IPS DF 19.7 (cell line): ENCODE measurements around the gene STOM.

ENCODE experiments used
- DNase-seq: peaks from one replicate; pipeline ENCODE4 v3.0.0-alpha.2; 2013; ENCODE audit warnings: low read depth, low spot score

The STOM gene

DNA sequence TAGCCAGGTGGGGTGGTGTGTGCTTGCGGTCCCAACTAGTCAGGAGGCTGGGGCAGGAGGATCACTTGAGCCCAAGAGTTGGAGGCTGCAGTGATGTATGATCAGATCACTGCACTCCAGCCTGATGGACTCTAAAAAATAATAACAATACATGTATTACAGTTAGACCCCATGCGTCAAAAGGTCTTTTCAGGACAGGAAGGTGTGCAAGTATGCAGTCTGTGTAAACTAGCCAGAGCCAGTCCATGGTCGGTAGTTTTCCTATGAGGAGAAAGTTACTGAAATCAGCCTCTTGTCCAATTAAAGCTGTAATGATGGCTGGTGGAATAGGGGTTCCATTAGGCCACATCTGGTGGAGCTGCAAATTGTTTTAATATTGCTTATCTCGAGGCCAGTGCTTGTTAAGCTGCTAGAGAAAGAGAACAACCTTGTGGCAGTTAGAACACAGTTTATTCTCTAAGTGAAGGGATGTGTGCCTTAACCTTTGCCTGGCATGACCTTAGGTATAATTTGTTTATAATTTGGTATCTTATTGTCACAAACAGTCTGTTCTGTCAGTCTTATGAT lies 1.5 kb upstream of the STOM start:
- DNase-seq = no peak

DNA sequence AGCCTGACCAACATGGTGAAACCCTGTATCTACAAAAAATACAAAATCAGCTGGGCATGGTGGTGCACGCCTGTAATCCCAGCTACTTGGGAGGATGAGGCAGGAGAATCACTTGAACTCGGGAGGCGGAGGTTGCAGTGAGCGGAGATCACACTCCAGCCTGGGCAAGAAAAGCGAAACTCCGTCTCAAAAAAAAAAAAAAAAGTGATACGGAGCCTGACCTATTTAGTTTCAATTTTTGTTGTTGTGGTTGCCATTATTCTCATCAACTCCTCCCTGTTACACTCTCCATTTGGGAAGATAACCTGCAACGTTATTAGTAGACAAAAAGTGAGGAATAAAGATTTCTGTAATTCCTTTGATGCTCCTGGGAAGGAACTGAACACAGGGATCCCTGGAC lies 1.3 kb downstream of the STOM start:
- no peak for DNase-seq

DNA sequence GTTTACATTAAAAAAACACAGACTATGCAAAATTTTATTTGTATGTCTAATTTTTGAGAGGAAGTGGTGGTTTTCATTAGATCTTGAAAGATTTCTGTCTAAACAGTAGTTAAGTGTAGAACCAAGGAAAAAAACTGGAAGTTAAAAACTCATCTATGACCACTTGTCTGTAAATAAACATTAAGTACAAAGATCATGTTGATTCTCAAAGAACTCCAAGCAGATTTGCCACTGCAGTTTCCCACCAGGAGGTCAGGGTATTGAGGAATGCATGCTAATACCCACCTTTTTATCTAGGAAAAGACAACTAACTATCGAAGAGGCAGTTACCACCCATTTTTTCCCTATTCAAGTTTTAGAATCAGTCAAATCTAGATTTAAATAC lies 1.9 kb downstream of the STOM start:
- no peak for DNase-seq

DNA sequence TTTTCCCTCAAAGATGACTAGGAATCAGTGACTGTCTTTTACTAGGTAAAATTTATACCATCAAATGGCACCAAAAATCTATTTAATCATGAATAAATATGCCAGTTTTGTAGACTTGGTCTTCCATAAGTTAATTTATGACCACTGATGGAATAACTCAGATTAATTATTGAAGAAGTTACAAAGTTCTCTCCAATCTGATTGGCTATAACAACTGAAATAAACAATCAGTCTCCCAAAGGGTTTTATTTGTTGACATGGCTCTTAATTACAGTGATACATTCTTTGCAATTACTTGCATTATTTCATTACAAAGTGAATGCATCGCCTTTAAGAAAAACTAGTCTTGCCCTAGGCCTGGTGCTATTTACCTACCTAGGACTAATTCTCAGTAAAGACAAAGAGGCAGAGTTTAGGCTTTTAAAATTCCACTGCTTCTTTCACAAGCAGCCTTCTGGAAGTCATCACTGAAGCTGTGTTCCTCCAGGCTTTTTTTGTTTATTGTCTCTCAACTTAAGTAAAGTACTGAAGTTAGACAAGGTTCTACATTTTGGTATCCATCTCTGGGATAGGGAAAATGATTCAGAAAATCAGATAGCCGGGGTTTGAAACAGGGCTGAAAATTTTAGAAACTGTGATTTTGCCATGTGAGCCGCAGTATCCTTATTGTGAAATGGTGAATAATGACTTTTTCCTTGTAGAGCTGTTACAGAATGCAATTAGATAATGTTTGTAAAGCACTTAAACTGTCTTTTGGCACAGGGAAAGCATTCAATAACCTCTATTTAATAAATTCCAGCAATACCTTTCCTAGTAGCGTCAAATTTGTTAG lies 2.5 kb downstream of the STOM start:
- DNase-seq = no peak

DNA sequence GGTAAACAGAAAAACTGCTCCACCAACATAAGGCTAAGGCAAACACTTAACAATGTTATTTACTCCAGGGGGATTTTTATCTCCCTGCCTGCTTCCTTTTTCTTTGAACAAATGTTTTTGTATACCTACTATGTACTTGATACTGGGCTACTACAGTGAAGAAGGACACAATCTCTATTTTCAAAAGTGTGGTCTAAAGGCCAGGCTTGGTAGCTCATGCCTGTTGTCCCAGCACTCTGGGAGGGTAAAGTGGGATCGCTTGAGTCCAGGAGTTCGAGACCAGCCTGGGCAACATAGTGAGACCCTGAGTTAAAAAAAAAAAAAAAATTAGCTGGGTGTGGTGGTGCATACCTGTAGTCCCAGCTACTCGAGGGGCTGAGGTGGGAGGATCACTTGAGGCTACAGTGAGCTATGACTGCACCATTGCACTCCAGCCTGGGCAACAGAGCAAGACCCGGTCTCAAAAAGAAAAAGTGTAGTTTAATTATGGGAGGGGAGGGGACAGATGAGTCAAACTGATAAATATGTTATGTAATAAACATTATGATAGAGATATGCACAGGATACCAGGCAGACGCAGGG lies 3.3 kb downstream of the STOM start:
- no peak for DNase-seq

DNA sequence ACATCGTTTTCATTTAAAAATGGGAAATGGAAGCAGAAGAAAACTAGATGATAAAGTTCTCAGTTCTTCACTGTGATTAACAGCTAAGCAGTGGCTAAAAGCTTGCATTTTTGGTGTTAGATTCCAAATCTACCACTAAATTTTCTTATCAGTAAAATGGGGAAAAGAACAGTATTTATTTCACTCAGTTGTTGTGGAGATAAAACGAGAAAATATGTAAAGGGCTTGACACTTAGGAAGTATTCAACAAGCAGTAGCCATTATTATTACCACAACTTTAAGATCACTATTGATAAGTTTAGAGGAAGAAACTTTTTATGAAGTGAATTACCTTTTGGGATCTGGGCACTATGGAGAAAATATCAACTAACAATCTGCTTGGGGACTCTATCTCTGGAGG lies 4.5 kb downstream of the STOM start:
- DNase-seq = no peak

DNA sequence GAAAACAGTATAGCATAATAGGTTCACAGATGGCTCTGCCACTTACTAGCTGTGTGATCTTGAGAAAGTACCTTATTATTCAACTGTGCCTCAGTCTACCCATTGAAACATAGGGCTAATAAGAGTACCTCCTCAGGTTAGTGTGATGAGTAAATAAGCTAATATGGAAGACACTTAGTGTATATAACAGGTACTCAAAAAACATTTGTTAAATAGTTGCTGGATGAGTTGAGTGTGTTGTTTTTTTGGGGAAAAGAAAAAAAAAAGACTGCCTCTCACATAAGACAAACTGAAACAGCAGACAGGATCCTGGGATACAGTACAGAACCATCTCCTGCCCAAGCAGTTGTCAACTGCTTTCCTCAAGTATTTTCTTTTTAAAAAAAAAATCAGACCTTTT lies 5.2 kb downstream of the STOM start:
- DNase-seq = no peak

DNA sequence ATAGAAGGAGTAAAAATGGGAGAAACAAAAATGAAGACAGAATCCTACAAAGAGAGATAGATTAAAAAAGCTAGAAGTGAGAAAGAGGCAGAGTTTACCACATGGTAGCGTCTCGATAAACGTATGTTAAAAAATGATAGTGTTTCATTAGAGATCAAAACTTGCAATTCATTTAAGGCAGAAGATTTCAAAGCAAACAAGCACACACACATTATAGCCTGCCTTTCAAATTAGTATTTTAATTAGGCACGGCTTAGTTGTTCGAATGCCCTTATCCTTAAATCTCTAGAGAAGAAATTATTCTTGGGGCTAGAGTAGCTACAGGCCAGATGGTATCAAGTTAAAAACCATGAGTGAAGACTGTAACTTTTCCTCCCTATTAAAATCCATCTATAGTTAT lies 6.0 kb downstream of the STOM start:
- no peak for DNase-seq

DNA sequence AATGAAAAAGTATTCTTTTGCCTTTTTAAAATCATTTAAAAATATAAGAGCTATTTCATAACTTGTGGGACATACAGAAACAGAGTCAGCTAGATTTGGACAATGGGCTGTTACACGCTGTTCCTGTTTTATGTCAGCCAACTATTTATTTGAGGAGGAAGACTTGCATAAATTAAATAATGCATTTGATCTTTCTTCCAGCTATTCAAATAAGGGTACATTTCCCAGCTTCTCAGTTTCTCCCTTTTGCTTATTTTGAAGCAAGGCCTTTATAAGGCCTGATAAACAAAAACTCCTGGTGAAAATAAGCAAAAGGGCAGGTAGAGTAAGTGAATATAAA lies 6.5 kb downstream of the STOM start:
- DNase-seq = no peak

DNA sequence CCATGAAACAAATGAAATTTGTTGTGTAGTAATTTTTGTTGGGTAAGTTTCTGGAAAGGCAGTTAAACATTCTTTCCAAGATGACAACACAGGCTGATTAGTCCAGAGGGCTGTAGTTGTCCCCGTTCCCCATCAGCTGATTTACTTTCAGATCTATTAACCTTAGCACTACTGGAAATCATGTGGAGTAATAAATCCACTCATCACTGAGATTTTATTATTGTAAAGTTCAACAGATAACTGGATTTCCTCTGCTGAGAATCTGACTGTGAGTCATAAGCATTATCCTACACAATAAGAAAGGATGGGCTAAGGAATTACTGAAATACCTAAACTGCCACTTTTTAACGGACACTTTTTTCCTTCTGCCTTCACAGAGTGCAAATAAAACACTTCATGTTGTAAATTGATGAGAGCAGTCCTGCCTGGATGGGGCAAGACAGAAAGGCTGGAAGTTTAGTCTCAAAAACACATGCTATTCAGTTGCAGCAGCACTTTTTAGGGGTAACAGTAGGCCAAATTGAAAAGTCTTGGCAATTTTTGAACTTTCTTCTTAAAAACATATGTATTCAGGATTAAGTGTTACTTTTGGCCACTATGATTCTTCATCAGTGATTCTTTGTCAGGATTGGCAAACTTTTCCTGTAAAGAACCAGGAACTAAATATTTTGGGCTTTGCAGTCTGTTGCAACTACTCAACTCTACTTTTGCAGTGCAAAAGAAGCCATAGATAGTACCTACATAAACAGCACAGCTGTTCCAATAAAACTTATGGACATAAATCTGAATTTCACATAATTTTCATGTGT lies 7.0 kb downstream of the STOM start:
- no peak for DNase-seq

DNA sequence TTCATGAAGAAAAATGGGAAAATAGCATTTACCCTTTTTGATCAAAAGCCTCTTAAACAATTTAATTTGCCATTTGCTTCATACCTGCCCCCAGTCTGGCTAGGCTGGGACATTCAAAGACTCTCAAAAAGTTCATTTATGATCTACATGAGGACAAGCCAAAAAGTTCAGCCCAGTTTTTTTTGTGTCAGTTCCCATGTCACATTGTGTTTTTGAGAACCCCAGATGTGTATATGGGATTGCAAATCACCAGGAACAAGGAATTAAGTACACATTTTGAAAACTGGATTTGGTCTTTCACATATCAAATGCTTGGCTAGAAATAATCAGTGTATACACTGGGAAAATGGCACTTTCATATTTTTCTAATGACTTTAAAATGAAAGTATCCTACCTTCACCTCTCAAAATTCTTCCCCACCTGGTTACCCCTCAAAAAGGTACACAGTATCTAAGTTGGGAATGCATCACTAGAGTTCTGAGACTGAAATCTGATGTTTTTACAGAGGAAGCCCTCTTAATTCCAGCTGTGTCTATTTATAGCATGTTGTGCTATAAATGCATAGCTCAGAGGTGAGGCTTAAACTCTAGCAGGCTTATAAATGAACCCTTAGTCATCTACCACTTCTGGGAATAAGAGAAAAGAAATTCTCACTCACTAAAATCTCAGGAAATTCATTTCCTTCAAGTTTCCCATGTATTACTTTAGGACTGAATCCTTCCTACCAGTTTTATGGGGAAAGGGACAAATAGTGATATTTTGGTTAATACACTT lies 9.3 kb downstream of the STOM start:
- no peak for DNase-seq

DNA sequence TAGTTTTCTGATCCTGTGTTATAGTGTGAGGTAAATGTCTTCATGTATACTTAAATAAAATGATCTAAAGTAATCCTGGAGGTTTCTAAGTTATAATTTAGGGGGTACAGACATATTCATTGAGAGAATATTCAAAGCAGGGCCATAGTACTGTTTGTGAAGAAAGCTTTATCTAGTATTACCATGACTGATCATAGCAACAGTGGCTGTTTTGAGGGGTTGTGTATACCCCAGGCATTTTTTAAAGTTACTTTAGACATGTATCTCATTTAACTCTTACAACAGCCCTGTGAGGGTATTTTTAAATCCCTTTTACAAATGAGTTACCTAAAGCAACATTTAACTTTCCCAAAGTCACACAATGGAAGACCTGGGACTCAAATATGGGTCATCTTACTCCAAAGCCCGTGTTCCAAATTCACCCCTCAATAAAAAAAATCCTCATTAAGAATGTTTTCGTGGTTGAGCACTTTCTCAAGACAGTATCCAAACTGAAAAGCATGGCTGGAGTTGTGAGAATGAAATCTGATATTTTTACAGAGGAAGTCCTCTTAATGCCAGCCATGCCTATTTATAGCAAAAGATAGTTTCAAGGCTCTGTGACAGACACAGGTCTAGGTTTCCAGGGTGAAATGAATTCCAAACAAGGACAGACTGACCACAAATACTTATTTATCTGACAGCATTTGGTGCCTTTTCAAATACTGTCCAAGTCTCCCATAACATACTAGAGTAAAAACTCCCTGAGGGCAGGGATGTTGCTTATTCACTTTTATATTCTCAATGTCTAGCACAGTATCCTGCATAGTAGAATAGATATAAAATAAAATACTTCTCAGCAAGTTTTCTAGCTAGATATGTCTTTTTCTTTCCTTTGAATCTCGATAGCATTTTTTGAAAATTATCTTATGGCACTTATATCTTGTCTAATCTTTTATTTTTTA lies 10.4 kb downstream of the STOM start:
- no peak for DNase-seq

DNA sequence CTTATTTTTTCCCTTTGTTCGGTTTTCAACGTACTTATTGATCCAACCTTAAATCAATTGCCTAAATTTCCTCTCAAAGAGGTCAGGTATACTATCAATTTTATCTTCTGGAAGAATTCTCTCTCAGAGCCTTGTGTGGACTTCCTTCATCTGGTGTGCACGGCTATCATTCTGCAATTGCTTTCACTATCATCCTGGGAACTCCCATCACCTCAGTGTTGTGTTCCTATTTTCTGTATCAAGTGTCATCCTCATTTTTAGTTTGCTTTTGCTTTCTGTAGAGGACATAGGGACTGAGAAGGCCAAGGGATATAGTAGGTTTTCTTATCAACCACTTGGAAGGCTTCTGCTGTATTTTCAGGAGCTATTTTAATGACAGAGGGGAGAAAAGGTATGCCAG lies 11.3 kb downstream of the STOM start:
- DNase-seq = no peak

DNA sequence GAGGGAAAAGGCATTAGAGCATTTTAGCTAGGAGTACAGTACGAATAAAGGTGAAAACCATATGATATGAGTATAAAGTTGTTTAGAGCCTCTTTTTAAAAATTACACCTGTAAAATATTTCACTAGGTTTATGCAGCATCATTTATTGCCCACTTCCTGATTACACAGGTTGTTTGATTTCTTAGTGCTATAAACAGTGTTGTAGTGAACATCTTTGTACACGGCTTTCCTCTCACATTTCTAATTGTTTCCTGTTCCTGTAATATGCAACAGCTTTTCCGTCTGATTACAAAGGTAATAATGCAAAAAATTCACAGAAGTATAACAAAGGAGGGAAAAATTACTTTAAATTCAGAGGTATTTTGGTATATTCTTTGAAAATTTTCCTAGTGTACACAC lies 13.0 kb downstream of the STOM start:
- DNase-seq = no peak

DNA sequence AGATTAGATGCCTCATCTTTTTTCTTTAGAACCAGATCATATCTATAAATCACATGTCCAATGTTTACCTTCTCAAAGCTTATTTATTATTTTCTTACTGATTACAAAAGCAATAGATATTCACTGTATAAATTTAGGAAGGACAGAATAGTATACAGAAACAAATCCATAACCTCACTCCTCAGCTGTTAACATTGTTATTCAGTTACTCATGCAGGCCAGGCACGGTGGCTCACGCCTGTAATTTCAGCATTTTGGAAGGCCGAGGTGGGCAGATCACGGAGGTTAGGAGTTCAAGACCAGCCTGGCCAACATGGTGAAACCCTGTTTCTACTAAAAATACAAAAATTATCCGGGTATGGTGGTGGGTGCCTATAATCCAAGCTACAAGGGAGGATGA lies 15.3 kb downstream of the STOM start:
- no peak for DNase-seq

DNA sequence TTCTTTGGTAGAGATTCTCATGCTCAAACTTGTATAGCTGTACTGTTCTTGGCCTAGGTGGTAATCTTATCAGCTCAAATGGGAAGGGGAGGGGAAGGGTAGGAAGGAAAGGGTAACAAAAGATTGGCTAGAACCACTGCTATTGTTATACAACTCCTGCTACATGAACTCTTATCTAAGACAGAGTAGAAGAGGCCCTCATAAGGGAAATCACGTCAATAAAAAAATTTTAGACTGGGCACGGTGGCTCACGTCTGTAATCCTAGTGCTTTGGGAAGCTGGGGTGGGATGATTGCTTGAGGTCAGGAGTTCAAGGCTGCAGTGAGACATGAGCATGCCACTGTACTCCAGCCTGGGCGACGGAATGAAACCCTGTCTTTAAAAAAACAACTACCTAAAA lies 15.9 kb downstream of the STOM start:
- no peak for DNase-seq

DNA sequence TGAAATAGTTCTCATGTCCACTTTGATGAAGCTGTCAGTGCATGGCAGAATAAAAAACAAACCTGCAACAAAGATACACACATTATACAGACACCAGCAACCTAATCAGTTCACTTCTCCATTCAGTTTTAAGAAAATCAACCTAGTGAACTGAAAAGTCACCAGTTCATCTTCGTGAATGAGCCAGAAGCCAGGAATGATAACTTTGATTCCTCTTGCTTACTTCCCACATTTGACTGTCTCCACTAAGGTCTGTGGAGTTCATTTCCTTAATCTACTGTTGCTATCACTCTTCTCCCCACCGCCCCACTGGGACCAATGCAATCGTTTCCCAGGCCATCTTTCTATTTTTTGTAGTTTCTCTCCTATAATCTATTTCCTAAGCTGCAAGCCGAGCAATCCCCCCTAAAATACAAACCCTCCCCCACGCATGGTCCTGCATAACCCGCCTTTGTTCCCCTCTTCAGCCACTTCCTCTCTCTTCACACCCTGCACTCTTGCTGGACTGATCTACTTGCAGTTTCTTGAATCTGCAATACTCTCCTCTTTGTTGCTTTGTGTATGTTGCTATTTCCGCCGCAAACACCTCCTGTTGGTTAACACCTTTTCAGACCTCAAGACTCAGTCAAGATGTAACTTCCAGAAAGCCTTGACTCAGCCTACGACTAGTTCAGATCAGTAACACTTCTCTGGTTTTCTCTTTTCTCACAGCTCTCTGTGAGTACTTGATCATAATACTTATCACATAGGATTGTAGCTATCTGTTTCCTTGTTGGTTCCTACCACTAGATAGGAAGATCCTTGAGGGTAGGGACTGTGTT lies 16.6 kb downstream of the STOM start:
- DNase-seq = no peak

DNA sequence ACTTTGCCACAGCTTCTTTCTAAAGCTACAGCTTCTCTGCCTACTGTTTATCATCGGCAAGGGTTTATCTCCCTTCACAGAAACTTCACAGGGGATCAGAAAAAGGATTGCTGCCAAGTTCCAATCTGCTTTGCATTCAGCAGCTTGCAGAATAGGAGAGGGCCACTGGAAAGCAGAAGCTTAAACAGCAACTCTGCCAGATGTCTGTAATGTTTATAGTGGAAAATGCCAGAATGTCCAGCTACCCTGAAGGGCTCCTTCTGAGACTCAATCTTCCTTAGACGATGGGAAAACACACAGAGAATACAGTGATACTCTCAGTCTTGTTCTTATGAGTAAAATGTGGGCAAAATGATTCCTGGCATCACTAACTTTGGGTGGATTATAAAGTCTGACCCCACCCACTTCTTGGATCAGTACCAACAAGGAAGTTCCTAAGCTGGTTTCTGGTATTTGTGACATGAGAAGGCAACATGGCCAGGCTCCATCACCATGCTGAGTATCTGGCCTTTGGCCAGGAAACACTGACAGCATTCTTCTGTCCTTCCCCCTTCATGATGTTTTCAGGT lies 19.0 kb downstream of the STOM start:
- DNase-seq = no peak

DNA sequence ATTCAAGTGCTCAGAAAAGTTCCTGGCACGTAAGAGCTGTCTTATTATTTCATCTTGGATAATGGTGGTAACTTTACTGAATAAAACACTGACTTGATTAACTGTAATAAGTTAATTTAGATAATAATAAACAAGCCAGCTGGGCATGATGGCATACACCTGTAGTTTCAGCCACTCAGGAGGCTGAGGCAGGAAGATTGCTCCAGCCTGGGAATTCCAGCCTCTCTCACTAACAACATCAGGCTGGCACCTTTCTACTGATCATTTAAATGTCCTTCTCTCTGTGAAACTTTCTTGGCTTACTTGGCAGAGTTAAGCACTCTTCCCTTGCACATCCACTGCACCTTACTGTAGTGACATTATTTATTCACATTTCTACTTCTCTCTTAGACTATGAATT lies 20.0 kb downstream of the STOM start:
- no peak for DNase-seq

DNA sequence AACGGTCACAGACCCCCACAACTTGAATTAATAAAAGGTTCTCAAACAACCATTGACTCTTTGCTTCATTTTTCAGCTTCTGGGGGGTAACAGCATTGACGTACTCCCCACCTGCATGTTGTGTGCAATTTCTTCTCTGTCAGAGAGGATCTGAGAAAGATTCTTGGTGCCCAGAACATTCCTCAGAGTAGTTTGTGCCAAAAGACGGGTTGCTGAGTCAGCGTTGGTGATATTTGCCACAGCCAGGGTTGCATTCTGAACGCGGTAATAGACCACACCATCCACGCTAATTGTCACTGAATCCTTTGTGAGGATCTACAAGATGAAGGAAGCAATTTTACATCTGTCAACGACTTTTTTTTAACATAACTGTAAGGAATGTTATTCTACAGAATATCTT lies 21.0 kb downstream of the STOM start:
- no peak for DNase-seq
